Prostate gland (tissue), 2 donors: ENCODE measurements around the gene SCGB1A1. TPM values are rescaled to one million over a fixed set of nuclear protein-coding genes. Genes with fewer than 3 reads are reported as not detected.
"Not testable (repeated sequence)": the region's sequence is repeated elsewhere in the genome, so short reads cannot be mapped to it uniquely, and the experiment has no call there.

Source experiments
- DNase-seq: peaks from one replicate; pipeline ENCODE4 v3.0.0-alpha.2; 2019; ENCODE audit warnings: low spot score
- H3K27ac ChIP-seq, 2 donors: fragments of 200-600 bp; sonication (generic); 2 replicates each; pipeline ENCODE4 v1.5.1; 2017 to 2019
- H3K27me3 ChIP-seq: fragments of 200-600 bp; sonication (generic); replicated peaks from 2 replicates; pipeline ENCODE4 v1.5.1; 2019; ENCODE audit not compliant: insufficient read depth
- H3K36me3 ChIP-seq, 2 donors: fragments of 200-600 bp; sonication (generic); 1 replicate in 1 of 2; 2 replicates in 1 of 2; pipeline versions ENCODE4 v1.5.1 to v1.8.1; 2017 to 2019
- H3K4me1 ChIP-seq: fragments of 200-600 bp; sonication (generic); replicated peaks from 2 replicates; pipeline ENCODE4 v1.5.1; 2019
- H3K4me3 ChIP-seq, 2 donors: fragments of 200-600 bp; sonication (generic); 2 replicates each; pipeline ENCODE4 v1.5.1; 2017 to 2019
- H3K9me3 ChIP-seq: fragments of 200-600 bp; sonication (generic); 2 replicates; pipeline ENCODE4 v1.5.1; 2017
- POLR2A ChIP-seq: fragments of 450-650 bp; IDR thresholded peaks from one replicate; pipeline ENCODE4 v1.6.1; 2016; ENCODE audit warnings: antibody characterized with exemption, mild to moderate bottlenecking
- POLR2AphosphoS5 ChIP-seq: sonication (generic); formaldehyde crosslinking; IDR thresholded peaks from one replicate; pipeline ENCODE4 v1.6.1; 2017; ENCODE audit warnings: antibody characterized with exemption
- WGBS: methylation state at CpG from one replicate; pipeline ENCODE4 v1.1.5; 2018; 5-methylcytosine and 5-hydroxymethylcytosine counted together
- intact Hi-C: fragments of 100-400 bp; cut with DNase I; formaldehyde crosslinking; loops from one replicate; pipeline ENCODE4 v1.14.2; 2022
- total RNA-seq, 2 donors: library from RNA; depleted of rRNA; stranded (reverse); fragments of >200 nt; gene quantifications; one replicate each; pipeline ENCODE4 v1.1.0, GENCODE V29; 2016
- TF ChIP-seq, protein P1 (sequence below), 4 experiments: fragments of 200-600 bp in 2 of 4; fragments of 450-650 bp in 2 of 4; sonication (generic) in 2 of 4; IDR thresholded peaks; 1 replicate in 3 of 4; 2 replicates in 1 of 4; pipeline ENCODE4 v1.5.1; 2016 to 2019; ENCODE audit warnings: antibody characterized with exemption in 4 of 4, mild to moderate bottlenecking in 2 of 4, moderate library complexity in 2 of 4

SCGB1A1 gene
- total RNA-seq, 2 donors from 2014 or later, result 6.8 to 203 TPM

DNA sequence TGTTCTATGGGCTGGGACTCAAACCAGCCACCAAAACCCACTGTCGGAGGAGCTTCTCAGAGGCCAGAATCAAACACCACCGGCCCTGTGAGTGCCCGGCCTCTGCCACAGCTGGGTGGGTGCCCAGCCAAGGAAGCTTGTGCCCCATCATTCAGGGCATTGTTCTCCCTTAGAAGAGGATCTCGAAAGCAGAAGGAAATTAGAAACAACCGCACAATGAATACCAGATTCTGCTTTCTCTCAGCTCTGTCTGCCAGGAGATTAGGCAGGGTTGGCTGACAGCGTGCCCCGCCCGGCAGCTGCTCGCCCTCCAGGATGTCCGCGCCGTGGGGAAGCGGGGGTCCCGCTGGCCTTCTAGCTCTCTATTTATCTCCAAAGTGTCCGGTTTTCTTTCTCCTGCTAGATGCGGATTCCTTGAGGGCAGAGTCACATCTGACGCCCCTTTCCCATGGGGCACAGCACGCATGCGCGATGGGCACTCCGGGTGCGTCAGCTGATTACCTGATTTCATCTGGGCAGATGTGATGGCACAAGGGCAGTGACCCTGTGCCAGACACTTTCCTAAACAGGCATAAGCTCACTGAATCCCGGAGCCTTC lies 25.5 kb downstream of the SCGB1A1 start:
- 28% methylated on average over 23 of the region's 23 CpGs for WGBS
- intact Hi-C loops, result no loop called here
- no peaks in the 10 kb centered on the region for H3K27me3 ChIP-seq
- peak overlapping the region in 1 of 2 donors; percentile 11 for H3K4me3 ChIP-seq
- H3K27ac ChIP-seq, result peak overlapping the region; percentile 57 to 73
- DNase-seq, result no peak
- H3K4me1 ChIP-seq, result peaks cover 10% of the 10 kb centered on the region
- no peaks in the 10 kb centered on the region for H3K9me3 ChIP-seq
- no peak for TF ChIP-seq POLR2A
- TF ChIP-seq POLR2AphosphoS5, result peak; percentile 32
- H3K36me3 ChIP-seq, result no peaks in the 10 kb centered on the region

DNA sequence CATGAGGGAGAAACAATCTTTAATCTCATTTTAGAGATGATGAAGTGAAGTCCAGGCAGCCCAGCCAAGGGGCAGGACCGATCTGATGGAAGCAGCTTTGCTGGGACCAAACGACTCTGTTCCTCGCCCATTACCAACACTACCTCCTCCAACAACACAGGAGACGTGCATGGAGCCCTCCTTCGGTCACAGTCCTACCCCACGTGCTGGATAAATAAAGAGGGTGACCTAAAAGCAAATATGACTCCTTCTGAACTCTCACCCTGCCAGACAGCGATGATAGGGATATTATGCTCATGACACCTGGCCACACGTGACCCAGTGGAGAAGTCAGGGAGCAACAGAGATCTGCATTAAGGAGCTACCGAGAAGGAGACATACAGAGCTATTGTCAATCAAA lies 26.0 kb downstream of the SCGB1A1 start:
- TF ChIP-seq POLR2A (no peak), POLR2AphosphoS5 (no peak)
- TF ChIP-seq, protein P1, sequence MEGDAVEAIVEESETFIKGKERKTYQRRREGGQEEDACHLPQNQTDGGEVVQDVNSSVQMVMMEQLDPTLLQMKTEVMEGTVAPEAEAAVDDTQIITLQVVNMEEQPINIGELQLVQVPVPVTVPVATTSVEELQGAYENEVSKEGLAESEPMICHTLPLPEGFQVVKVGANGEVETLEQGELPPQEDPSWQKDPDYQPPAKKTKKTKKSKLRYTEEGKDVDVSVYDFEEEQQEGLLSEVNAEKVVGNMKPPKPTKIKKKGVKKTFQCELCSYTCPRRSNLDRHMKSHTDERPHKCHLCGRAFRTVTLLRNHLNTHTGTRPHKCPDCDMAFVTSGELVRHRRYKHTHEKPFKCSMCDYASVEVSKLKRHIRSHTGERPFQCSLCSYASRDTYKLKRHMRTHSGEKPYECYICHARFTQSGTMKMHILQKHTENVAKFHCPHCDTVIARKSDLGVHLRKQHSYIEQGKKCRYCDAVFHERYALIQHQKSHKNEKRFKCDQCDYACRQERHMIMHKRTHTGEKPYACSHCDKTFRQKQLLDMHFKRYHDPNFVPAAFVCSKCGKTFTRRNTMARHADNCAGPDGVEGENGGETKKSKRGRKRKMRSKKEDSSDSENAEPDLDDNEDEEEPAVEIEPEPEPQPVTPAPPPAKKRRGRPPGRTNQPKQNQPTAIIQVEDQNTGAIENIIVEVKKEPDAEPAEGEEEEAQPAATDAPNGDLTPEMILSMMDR (IDR thresholded peaks at IDR 0.05), result no peak
- Histone ChIP-seq H3K4me3 (peak overlapping the region in 1 of 2 donors; percentile 11), H3K9me3 (no peaks in the 10 kb centered on the region), H3K27ac (peak overlapping the region; percentile 57 to 73), H3K36me3 (no peaks in the 10 kb centered on the region), H3K27me3 (no peaks in the 10 kb centered on the region), H3K4me1 (peaks cover 10% of the 10 kb centered on the region)
- intact Hi-C loops, result loop anchor here (5.0 kb wide), 2 partner anchors 62 to 97 kb away; no protein-coding TSS in a partner anchor
- DNase-seq, result no peak
- WGBS, result 16% methylated on average over 9 of the region's 9 CpGs

DNA sequence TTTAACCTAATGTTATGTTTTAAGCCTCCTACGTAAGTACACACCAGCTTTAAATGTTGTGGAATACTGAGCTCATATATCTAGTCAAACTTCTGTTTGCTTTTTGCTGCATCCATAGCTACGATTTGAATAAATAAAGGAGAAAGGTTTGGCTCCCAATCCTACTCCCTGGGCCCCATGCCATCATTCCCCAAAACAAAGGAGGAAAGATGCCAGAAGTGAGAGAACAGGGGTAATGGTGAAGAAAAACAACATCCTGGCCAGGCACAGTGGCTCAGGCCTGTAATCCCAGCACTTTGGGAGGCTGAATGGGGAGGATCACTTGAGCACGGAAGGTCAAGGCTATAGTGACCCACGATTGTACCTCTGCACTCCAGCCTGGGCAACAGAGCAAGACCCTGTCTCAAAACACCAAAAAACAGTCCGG lies 26.5 kb downstream of the SCGB1A1 start:
- intact Hi-C loops, result loop anchor here (5.0 kb wide), 2 partner anchors 62 to 97 kb away; no protein-coding TSS in a partner anchor
- peak overlapping the region; percentile 57 to 73 for H3K27ac ChIP-seq
- no peaks in the 10 kb centered on the region for H3K36me3 ChIP-seq
- no peaks in the 10 kb centered on the region for H3K9me3 ChIP-seq
- TF ChIP-seq POLR2A (no peak), POLR2AphosphoS5 (peak; percentile 78)
- DNase-seq, result peak; percentile 66
- 32% methylated on average over 5 of the region's 5 CpGs for WGBS
- H3K4me1 ChIP-seq, result peaks cover 10% of the 10 kb centered on the region
- no peaks in the 10 kb centered on the region for H3K27me3 ChIP-seq
- H3K4me3 ChIP-seq, result no peak overlapping the region

- peak; percentile 20 for DNase-seq
- intact Hi-C loops, result loop anchor here (5.0 kb wide), 2 partner anchors 61 to 96 kb away; no protein-coding TSS in a partner anchor
- no peaks in the 10 kb centered on the region for H3K9me3 ChIP-seq
- TF ChIP-seq, protein P1 (IDR thresholded peaks at IDR 0.05), result no peak
- TF ChIP-seq POLR2A, result no peak
- no peak for TF ChIP-seq POLR2AphosphoS5
- no peaks in the 10 kb centered on the region for H3K36me3 ChIP-seq
- no peaks in the 10 kb centered on the region for H3K27me3 ChIP-seq
- H3K4me1 ChIP-seq, result peaks cover 10% of the 10 kb centered on the region
- WGBS, result 56% methylated on average over 5 of the region's 5 CpGs
- no peak overlapping the region for H3K4me3 ChIP-seq
- H3K27ac ChIP-seq, result peak overlapping the region; percentile 57 to 73
Measured at GRCh38 chr11:62446091-62446490, 27.3 kb downstream of the SCGB1A1 start.

DNA sequence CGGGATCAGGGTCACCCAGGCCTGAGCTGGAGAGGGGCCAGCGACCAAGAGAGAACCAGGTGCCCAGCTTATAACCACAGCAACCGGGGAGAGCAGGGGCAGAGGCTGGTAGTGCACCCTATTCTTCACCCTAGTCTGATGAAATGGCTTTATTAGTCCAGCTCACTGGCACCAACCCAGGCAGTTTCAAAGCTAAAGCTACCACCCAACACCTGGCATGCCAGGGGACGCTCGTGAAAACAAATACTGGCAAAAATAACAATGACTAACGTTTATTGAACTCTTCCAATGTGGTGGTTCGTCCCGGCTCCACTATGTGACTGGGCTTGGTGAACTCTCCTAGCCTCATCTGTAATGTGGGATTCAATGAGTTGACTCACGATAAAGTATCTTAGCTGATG lies 30.6 kb downstream of the SCGB1A1 start:
- H3K27ac ChIP-seq, result no peak overlapping the region
- TF ChIP-seq POLR2A (no peak), POLR2AphosphoS5 (peak; percentile 28)
- TF ChIP-seq, protein P1 (IDR thresholded peaks at IDR 0.05), result peak in 1 of 4 experiments; percentile 8
- no peaks in the 10 kb centered on the region for H3K27me3 ChIP-seq
- peak; percentile 63 for DNase-seq
- intact Hi-C loops, result loop anchor here (5.0 kb wide), 2 partner anchors 58 to 93 kb away; no protein-coding TSS in a partner anchor
- no peak overlapping the region for H3K4me3 ChIP-seq
- peaks cover 10% of the 10 kb centered on the region for H3K4me1 ChIP-seq
- 42% methylated on average over 9 of the region's 9 CpGs for WGBS
- no peaks in the 10 kb centered on the region for H3K36me3 ChIP-seq
- H3K9me3 ChIP-seq, result no peaks in the 10 kb centered on the region

- H3K4me3 ChIP-seq, H3K36me3 ChIP-seq, H3K27me3 ChIP-seq, H3K27ac ChIP-seq, H3K9me3 ChIP-seq, DNase-seq: not testable (repeated sequence)
- 71% methylated on average over 7 of the region's 7 CpGs for WGBS
- intact Hi-C loops, result loop anchor here (5.0 kb wide), 2 partner anchors 57 to 92 kb away; no protein-coding TSS in a partner anchor
- H3K4me1 ChIP-seq, result peaks cover 10% of the 10 kb centered on the region
Measured at GRCh38 chr11:62449912-62450311, 31.1 kb downstream of the SCGB1A1 start.
